CD4-positive, alpha-beta T cell treated with Interleukin-6 at 100 ng/mL for 8 hours (primary cell): Measurements from ENCODE around the gene ARL17A.
"Not testable (repeated sequence)": the region's sequence is repeated elsewhere in the genome, so short reads cannot be mapped to it uniquely, and the experiment has no call there.

Source experiments
- DNase-seq: peaks from one replicate; pipeline ENCODE4 v3.0.0-alpha.2; 2020; ENCODE audit warnings: mixed read lengths, low spot score

The ARL17A gene

DNA sequence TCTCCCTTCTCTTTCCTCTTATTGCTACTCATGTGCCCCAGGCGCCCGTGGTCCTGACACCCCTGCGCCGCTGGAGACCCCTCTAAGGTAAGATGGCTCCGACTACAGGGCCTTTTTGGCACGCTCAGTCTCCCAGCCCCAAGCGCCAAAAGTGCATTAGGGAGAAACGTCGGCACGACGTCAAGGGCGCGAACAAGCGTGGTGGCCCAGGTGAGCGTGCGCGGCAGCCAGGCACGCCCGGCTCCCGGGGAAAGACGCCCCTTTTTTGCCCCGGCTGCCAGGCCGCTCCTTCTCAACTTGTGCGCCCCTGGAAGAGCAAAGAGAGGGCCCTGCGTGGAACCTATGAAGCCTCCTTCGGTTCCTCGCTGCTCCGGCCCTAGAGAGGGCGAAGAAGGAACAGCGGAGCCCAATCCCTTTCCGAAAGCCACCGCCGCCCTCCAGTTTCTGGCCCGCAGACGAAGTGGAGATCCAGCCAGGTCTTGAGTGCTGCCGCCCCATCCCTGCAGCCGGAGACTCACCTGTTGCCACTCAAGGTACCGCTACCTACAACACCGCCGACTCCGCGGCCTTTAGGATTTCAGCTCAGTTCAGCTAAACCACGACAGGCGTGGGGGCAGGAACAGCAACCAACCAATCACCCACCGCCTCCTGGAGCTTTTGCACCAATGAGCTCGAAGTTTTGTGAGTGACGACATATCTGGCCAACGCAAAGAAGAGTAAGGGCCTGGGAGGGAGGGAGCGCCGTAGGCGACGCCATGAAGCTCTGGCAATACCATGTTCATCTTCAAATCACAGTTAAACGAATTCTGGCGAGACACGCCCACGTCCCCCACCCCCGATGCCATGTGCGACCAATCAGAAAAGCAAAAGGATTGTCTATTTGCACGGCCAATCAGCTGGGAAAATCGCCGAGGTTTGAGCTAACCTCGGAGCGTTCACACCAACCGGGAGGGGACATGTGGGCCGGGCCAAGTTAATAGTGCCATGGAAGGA is at the start of gene ARL17A:
Gene ARL17A, minus strand, starts transcription at position 609 of the 993 bp plus-strand sequence. CDS start 3,369 bp downstream, outside the sequence.
- not testable (repeated sequence) for DNase-seq

- not testable (repeated sequence) for DNase-seq
These were observed 49.4 kb upstream of the ARL17A start for GRCh38 chr17:46628753-46629436.

GRCh38 chr17:46627452-46627851 is 48.0 kb upstream of the ARL17A start:
- DNase-seq: not testable (repeated sequence)

DNA sequence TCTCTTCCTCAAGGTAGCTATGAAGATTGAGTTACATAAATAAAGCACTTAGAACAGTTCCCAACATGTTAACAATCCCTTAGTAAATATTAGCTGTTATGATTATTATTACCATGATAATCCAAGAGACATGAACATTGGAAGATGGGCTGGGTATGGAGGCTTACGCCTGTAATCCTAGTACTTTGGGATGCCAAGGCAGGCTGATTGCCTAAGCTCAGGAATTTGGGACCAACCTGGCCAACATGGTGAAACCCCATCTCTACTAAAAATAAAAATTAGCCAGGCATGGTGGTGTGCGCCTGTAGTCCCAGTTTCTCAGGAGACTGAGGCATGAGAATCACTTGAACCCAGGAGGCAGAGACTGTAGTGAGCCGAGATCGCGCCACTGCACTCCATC is 45.2 kb upstream of the ARL17A start:
- DNase-seq: not testable (repeated sequence)

GRCh38 chr17:46623790-46624189 is 44.3 kb upstream of the ARL17A start:
- DNase-seq: not testable (repeated sequence)

DNA sequence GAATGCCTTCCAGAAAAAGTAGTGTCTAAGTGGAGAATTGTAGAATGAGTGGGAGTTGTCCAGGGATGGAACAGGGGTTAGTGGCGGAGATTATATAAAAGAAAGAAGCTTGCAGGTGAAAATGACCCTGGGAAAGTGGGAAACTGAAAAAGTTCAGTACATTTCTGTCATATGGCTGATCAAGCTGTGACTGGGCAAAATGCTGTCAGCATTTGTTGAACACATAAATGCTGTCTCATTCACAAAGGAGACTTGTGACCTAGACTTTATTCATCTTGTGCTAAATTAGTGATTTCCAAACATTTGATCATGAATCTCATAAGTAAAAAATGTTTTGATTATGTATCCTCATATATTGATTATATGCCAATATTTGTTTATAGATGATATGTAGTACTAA is 39.5 kb upstream of the ARL17A start:
- not testable (repeated sequence) for DNase-seq

GRCh38 chr17:46617121-46617520 is 37.6 kb upstream of the ARL17A start:
- not testable (repeated sequence) for DNase-seq

DNA sequence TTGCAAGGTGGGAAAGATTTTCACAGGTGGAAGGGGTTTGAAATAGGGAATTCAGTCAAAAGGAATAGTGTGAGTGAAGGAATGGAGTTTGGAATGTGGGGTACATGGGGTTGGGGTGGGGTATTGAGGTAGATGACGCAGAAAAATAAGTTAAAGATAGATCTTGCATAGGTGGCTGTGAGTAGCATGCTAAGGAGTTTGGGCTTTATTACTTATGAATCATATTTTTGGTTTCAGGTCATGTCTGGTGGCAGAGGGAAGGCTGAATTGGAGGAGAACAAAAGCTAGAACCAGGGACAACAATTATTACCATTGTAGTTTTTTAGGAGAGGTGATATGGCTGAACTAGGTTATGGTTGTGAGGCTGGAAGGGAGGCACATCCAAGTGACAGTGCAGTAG is 34.4 kb upstream of the ARL17A start:
- not testable (repeated sequence) for DNase-seq

- DNase-seq: not testable (repeated sequence)
These were observed 31.8 kb upstream of the ARL17A start for GRCh38 chr17:46611304-46611703.

- DNase-seq: not testable (repeated sequence)
These were observed 23.6 kb upstream of the ARL17A start for GRCh38 chr17:46603125-46603524.

DNA sequence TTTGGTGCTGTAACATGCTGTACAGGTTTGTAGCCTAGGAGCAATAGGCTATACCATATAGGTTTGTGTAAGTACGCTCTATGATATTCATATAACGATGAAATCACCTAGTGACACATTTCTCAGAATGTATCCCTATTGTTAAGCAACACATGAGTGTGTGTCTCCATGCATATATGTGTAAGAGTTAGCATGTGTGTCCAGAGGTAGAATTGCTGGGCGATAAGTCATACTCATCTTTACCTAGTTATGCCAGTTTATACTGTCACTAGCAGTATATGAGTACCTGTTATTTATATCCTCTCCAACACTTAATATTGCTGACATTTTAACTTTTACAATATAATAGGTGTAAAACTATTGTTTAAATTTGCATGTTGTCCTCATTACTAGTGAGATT is 21.3 kb upstream of the ARL17A start:
- DNase-seq: not testable (repeated sequence)

DNA sequence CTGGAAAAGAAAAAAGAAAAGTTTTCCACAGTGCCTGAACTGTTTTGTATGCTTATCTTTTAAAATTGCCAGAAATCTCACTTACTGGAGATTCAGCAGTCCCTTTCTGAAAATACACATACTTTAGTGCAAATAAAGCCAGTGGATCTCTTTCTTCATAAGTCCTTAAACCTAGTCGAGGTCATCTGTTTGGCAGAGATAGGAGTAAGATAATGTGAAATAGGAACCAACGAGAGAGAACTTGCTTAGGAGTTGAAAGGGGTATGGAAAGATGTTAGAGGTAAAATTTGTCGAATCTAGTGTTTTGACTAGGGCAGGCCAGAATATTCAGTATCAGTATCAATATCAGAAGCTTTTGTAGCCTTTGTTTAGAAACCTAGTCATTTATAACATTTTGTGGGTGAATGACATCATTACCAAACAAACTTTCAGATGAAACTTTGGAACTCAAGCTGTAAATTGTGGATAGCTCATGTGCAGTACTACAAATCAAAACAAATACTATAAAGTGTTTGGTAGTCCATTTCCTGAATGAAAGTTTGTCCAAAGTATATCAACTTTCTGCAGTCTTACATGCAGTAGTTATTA is 18.9 kb upstream of the ARL17A start:
- DNase-seq: not testable (repeated sequence)

GRCh38 chr17:46591332-46591731 is 11.8 kb upstream of the ARL17A start:
- DNase-seq: not testable (repeated sequence)

DNA sequence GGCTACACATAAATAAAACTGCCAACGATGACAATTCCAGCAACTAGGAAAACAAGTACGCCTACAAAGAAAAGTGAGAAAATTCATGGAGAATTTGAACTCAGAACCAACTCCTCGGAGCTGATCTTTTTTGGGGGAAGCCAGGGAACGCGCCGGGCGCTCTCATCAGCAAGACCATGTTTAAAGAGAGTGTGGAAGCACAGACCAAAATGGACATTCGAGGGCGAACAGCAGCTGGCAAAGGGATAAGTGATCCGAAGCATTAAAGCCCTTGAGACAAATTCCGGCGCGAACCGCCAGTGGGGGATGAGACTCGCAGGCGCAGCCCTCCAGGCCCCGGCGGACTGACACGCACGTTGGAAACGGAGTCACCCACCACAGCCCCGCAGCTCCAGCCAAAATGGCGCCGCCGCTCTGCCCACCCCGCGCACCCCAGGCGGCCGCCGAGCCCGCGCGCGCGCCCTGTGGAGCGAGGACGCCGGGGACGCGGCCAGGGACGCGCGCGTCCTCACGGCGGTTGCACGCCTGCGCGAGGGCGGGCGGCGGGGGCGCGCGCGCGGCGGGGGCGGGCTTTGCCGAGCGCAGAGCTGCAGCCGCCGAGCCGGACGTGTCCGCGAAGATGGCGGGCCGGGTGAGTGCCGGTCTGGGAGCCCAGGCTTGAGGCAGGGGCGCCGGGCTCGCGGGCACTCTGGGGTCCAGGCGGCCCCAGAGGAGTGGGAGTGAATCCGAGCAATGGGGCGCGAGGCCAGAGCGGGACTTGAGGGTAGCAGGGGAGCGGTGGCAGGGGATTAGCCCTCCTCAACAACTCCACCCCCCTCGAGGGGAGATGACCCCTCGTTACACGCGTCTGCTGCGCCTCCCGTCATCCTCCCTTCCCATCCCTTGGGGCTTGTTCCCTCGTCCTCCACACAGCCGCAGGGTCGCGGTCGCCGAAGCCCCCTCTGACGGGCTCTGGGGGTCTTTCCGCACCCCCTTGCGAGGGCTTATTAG is 11.0 kb upstream of the ARL17A start, which contains the start of gene NSF:
Gene NSF, plus strand, starts transcription at position 513 of the 990 bp plus-strand sequence. Its CDS starts 107 bp downstream, at position 620.
- DNase-seq: not testable (repeated sequence)

- not testable (repeated sequence) for DNase-seq
These were observed 6.0 kb upstream of the ARL17A start for GRCh38 chr17:46585444-46585843.

DNA sequence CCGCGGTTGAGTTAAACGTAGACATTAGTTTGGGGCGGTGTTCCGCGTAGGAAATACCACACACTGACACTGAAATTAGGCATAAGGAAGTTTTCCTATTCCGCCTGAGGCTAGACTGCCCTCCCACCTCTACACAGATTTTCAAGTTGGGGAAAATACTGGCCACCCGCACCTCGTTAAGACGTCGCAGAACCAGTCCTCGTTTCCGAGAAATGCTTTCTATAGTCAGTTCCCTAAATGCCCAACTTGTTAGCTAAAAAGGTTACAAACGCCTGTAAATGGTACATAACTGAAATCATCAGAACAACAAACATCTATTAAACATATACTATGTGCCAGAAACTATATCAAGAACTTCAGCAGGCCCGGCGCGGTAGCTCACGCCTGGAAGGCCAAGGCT is 591 bp upstream of the ARL17A start:
- DNase-seq: not testable (repeated sequence)

- DNase-seq: not testable (repeated sequence)
These were observed 7.7 kb downstream of the ARL17A start for GRCh38 chr17:46571796-46572195.

GRCh38 chr17:46566980-46567379 is 12.5 kb downstream of the ARL17A start:
- DNase-seq: not testable (repeated sequence)

GRCh38 chr17:46566284-46566683 is 13.2 kb downstream of the ARL17A start:
- DNase-seq: not testable (repeated sequence)

- not testable (repeated sequence) for DNase-seq
These were observed 19.4 kb downstream of the ARL17A start for GRCh38 chr17:46560048-46560447.

GRCh38 chr17:46559155-46559554 is 20.3 kb downstream of the ARL17A start:
- DNase-seq: not testable (repeated sequence)
